Type B pancreatic cell (in vitro differentiated cells): ENCODE data around the gene AP1M1. TPM values are rescaled to one million over a fixed set of nuclear protein-coding genes. Genes with fewer than 3 reads are reported as not detected.
A peak's percentile ranks its signal among the peaks of the same experiment; 100 is the strongest.

Source experiments
- DNase-seq: peaks from one replicate; pipeline ENCODE4 v3.0.0; 2021; ENCODE audit warnings: mixed read lengths; ENCODE audit not compliant: unreplicated experiment; ENCODE audit errors: extremely low spot score
- H3K27ac Mint-ChIP-seq: 2 replicates; pipeline ENCODE4 v1.8.0; 2021; ENCODE audit warnings: mild to moderate bottlenecking, mixed read lengths
- H3K27me3 Mint-ChIP-seq: 2 replicates; pipeline ENCODE4 v1.8.0; 2021; ENCODE audit warnings: mixed read lengths
- H3K36me3 Mint-ChIP-seq: 2 replicates; pipeline ENCODE4 v1.8.0; 2021; ENCODE audit warnings: mixed read lengths
- H3K4me1 Mint-ChIP-seq: one replicate; pipeline ENCODE4 v1.8.0; 2021; ENCODE audit warnings: mixed read lengths; ENCODE audit not compliant: unreplicated experiment
- H3K4me3 Mint-ChIP-seq: 2 replicates; pipeline ENCODE4 v1.8.0; 2021; ENCODE audit warnings: mild to moderate bottlenecking, mixed read lengths
- H3K9me3 Mint-ChIP-seq: 2 replicates; pipeline ENCODE4 v1.8.0; 2021; ENCODE audit warnings: mixed read lengths
- CTCF ChIP-seq: fragments of 200-600 bp; sonication (generic); conservative IDR thresholded peaks from 2 replicates; pipeline ENCODE4 v1.5.0; 2021; ENCODE audit warnings: antibody characterized with exemption, mild to moderate bottlenecking
- total RNA-seq: library from RNA; stranded (reverse); gene quantifications from 2 replicates; pipeline ENCODE4 v1.2.1, GENCODE V29; 2021; ENCODE audit warnings: low replicate concordance

The AP1M1 gene
- total RNA-seq, 1 donor from 2014 or later = 75.0 TPM

- no peaks in the 10 kb centered on the region for H3K9me3 Mint-ChIP-seq
- DNase-seq = no peak
- TF ChIP-seq CTCF = no peak
- H3K27ac Mint-ChIP-seq = no peak overlapping the region
- no peaks in the 10 kb centered on the region for H3K27me3 Mint-ChIP-seq
- H3K4me1 Mint-ChIP-seq = no peaks in the 10 kb centered on the region
- H3K36me3 Mint-ChIP-seq = peaks cover 10% of the 10 kb centered on the region
- no peak overlapping the region for H3K4me3 Mint-ChIP-seq
Measured at GRCh38 chr19:16235811-16236652, 38.3 kb downstream of the AP1M1 start.

- Mint-ChIP-seq H3K27me3 (peaks cover 4% of the 10 kb centered on the region), H3K4me1 (peaks cover 5% of the 10 kb centered on the region), H3K4me3 (no peak overlapping the region), H3K9me3 (no peaks in the 10 kb centered on the region), H3K36me3 (no peaks in the 10 kb centered on the region), H3K27ac (no peak overlapping the region)
- TF ChIP-seq CTCF = no peak
- DNase-seq = no peak
Measured at GRCh38 chr19:16244091-16244490, 46.4 kb downstream of the AP1M1 start.

- no peaks in the 10 kb centered on the region for H3K36me3 Mint-ChIP-seq
- peaks cover 4% of the 10 kb centered on the region for H3K27me3 Mint-ChIP-seq
- H3K27ac Mint-ChIP-seq = peak overlapping the region; percentile 61
- peak; percentile 94 for TF ChIP-seq CTCF
- H3K4me3 Mint-ChIP-seq = no peak overlapping the region
- H3K4me1 Mint-ChIP-seq = peaks cover 5% of the 10 kb centered on the region
- no peaks in the 10 kb centered on the region for H3K9me3 Mint-ChIP-seq
- DNase-seq = peak; percentile 92
Measured at GRCh38 chr19:16247353-16248182, 49.9 kb downstream of the AP1M1 start.

- Mint-ChIP-seq H3K4me3 (no peak overlapping the region), H3K27me3 (peaks cover 4% of the 10 kb centered on the region), H3K4me1 (peaks cover 5% of the 10 kb centered on the region), H3K27ac (no peak overlapping the region), H3K9me3 (no peaks in the 10 kb centered on the region), H3K36me3 (no peaks in the 10 kb centered on the region)
- no peak for DNase-seq
- no peak for TF ChIP-seq CTCF
Measured at GRCh38 chr19:16248380-16249023, 50.8 kb downstream of the AP1M1 start.

GRCh38 chr19:16249826-16250404 is 52.2 kb downstream of the AP1M1 start:
- no peak for TF ChIP-seq CTCF
- Mint-ChIP-seq H3K4me3 (no peak overlapping the region), H3K27ac (no peak overlapping the region), H3K9me3 (no peaks in the 10 kb centered on the region), H3K27me3 (peaks cover 4% of the 10 kb centered on the region), H3K4me1 (peaks cover 5% of the 10 kb centered on the region), H3K36me3 (no peaks in the 10 kb centered on the region)
- no peak for DNase-seq
